Activated CD8-positive, alpha-beta T cell treated with anti-CD3 and anti-CD28 coated beads, Interleukin-2, amount 10 ng/mL, durations not matched to agents 7 days and 5 days (primary cell): ENCODE results near the gene PARD3. TPM values are rescaled to one million over a fixed set of nuclear protein-coding genes. Genes with fewer than 3 reads are reported as not detected.
"Not testable (repeated sequence)": the region's sequence is repeated elsewhere in the genome, so short reads cannot be mapped to it uniquely, and the experiment has no call there.

Source experiments
- ATAC-seq: fragments of 150-1000 bp; cut with Tn5 transposase; one replicate; pipeline ENCODE4 v1.10.0; 2021; ENCODE audit warnings: moderate library complexity
- CTCF ChIA-PET: fragments of 350-600 bp; sonication (Branson Sonifier 250); formaldehyde crosslinking; loops from one replicate; lab custom pipeline; 2021; ENCODE audit warnings: antibody characterized with exemption; lab: Charles Lee
- POLR2A ChIA-PET: fragments of 350-600 bp; sonication (Branson Sonifier 250); formaldehyde crosslinking; loops from one replicate; lab custom pipeline; 2021; ENCODE audit warnings: antibody characterized with exemption; lab: Charles Lee
- DNase-seq: peaks from one replicate; pipeline ENCODE4 v3.0.0-alpha.2; 2020
- H3K27ac Mint-ChIP-seq: one replicate; pipeline ENCODE4 v1.8.0; 2021; ENCODE audit warnings: mild to moderate bottlenecking, mixed read lengths
- H3K27me3 Mint-ChIP-seq: one replicate; pipeline ENCODE4 v1.8.0; 2021; ENCODE audit warnings: low read depth, mixed read lengths
- H3K36me3 Mint-ChIP-seq: one replicate; pipeline ENCODE4 v1.8.0; 2021; ENCODE audit warnings: low read depth, mixed read lengths
- H3K4me1 Mint-ChIP-seq: one replicate; pipeline ENCODE4 v1.8.0; 2021; ENCODE audit warnings: low read depth, mixed read lengths
- H3K4me3 Mint-ChIP-seq: one replicate; pipeline ENCODE4 v1.8.0; 2021; ENCODE audit warnings: mild to moderate bottlenecking, mixed read lengths
- H3K9me3 Mint-ChIP-seq: one replicate; pipeline ENCODE4 v1.8.0; 2022; ENCODE audit warnings: mixed read lengths; ENCODE audit not compliant: insufficient read depth
- total RNA-seq, 2 experiments: library from RNA; stranded (reverse); gene quantifications; one replicate each; pipeline ENCODE4 v1.2.3, GENCODE V29; 2021

The PARD3 gene
- total RNA-seq, 2 experiments from 2014 or later: 0.63 to 0.68 TPM

DNA sequence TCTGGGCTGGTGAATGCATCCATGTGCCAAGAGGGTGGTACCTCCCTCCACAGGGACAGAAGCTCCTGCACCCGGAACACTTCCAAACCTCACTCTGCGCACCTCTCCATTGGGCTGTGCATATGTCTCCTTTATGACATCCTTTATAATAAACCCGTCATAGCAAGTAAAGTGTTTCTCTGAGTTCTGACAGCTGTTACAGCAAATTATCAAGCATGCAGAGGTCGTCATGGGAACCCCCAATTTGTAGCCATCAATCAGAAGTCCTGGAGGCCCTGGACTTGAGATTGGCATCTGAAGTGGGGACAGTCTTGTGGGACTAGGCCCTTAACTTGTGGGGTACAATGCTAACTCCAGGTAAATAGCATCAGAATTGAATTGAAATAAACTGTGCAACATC lies 29.4 kb upstream of the PARD3 start:
- Mint-ChIP-seq H3K4me3 (no peak overlapping the region), H3K27me3 (no peaks in the 10 kb centered on the region), H3K9me3 (no peaks in the 10 kb centered on the region), H3K27ac (no peak overlapping the region), H3K36me3 (no peaks in the 10 kb centered on the region), H3K4me1 (no peaks in the 10 kb centered on the region)
- DNase-seq: no peak
- no peak for ATAC-seq
- POLR2A ChIA-PET: no interaction called here
- CTCF ChIA-PET: no interaction called here

DNA sequence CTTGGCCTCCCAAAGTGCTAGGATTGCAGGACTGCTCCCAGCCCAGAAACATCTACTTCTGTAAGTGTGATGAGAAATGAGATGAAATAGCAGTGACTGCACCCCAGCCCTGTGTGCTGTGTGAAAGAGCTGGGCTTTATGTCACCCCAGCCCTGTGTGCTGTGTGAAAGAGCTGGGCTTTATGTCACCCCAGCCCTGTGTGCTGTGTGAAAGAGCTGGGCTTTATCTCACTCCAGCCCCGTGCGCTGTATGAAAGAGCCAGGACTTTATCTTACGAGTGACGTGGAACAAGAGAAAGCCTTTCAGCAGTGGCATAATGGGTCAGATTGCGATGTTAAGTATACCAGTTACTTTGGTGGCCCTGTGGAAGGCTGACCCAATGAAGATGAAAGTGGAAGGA lies 28.4 kb upstream of the PARD3 start:
- H3K36me3 Mint-ChIP-seq, H3K4me1 Mint-ChIP-seq, DNase-seq, ATAC-seq, H3K4me3 Mint-ChIP-seq, CTCF ChIA-PET, H3K27me3 Mint-ChIP-seq, POLR2A ChIA-PET, H3K27ac Mint-ChIP-seq, H3K9me3 Mint-ChIP-seq: not testable (repeated sequence)

DNA sequence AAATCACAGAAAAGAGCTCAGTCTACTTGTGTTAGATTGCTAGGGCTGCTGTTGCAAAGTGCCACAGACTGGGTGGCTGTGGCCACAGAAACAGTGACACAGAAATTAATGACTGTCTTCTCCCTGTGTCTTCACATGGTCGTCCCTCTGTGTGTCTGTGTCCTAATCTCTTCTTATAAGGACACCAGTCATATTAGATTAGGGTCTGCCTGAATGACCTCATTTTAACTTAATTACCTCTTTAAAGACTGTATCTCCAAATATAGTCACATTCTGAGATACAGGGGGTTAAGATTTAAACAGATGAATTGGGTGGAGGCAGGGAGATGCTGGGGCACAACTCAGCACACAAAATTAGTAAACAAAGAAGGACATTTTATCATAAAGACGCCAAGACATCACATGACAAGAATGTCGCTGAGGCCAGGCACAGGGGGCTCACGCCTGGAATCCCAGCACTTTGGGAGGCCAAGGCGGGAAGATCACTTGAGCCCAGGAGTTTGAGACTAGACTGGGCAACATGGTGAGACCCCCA lies 23.3 kb upstream of the PARD3 start:
- DNase-seq (no peak), ATAC-seq (no peak)
- Mint-ChIP-seq H3K27ac (no peak overlapping the region), H3K27me3 (no peaks in the 10 kb centered on the region), H3K4me3 (no peak overlapping the region), H3K4me1 (no peaks in the 10 kb centered on the region), H3K9me3 (no peaks in the 10 kb centered on the region), H3K36me3 (no peaks in the 10 kb centered on the region)
- CTCF ChIA-PET: no interaction called here
- POLR2A ChIA-PET: no interaction called here

DNA sequence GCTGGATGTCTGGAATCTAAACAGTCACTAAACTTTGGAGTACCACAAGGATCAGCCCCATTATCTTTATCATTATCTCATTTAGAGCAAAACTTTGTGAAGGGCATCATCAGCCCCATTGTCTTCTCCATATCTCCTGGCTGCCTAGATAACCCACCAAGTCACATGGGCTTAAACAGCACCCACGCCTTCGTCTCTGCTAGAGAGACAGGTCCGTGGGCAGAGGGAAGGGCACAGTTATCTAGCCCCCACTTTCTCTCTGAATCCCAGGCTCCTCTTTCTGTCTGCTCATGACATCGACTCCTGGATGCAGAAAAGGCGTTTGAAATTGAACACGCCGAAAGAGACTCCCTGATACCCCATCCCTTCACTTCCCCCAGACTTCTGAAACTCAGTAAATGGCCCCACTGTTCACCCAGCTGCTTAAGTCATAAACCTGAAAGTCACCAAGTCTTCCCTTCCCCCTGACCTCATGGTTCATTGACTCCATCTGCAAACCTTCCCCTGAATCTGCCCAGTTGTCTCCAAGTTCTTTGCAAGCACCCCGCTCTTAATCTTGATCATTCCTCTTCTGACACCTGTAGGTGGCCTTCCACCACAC lies 20.9 kb upstream of the PARD3 start:
- ATAC-seq (no peak), DNase-seq (no peak)
- ChIA-PET CTCF (no interaction called here), POLR2A (no interaction called here)
- H3K4me1 Mint-ChIP-seq: no peaks in the 10 kb centered on the region
- no peak overlapping the region for H3K27ac Mint-ChIP-seq
- no peaks in the 10 kb centered on the region for H3K9me3 Mint-ChIP-seq
- no peak overlapping the region for H3K4me3 Mint-ChIP-seq
- no peaks in the 10 kb centered on the region for H3K36me3 Mint-ChIP-seq
- no peaks in the 10 kb centered on the region for H3K27me3 Mint-ChIP-seq

DNA sequence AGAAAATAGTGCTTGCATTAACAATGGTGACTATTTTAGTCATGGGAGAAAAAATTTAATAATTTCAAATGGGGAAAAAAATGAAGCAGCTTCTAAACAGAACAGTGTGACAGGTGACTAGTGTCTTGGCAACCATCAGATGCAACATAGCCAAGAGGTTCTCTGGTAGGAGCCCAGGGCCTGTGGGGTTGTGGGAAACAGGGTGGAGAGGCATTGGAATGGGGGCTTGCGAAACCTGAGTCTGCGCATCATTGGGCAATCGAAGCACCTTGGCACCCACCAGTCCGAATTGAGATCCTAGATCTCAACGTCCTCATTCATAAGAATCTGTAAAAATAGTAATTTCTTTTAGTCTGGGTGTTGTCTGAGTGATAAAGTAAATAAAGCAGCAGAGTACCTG lies 19.2 kb upstream of the PARD3 start:
- Mint-ChIP-seq H3K4me1 (peaks cover 6% of the 10 kb centered on the region), H3K9me3 (no peaks in the 10 kb centered on the region), H3K36me3 (no peaks in the 10 kb centered on the region), H3K27me3 (no peaks in the 10 kb centered on the region), H3K27ac (no peak overlapping the region), H3K4me3 (no peak overlapping the region)
- DNase-seq: no peak
- no peak for ATAC-seq
- ChIA-PET CTCF (interaction anchor here (0.8 kb wide), 1 partner anchor 116 kb away, joined by 3 read pairs; no protein-coding TSS in a partner anchor), POLR2A (no interaction called here)

- DNase-seq: no peak
- no peaks in the 10 kb centered on the region for H3K9me3 Mint-ChIP-seq
- H3K27ac Mint-ChIP-seq: no peak overlapping the region
- CTCF ChIA-PET: no interaction called here
- H3K27me3 Mint-ChIP-seq: peaks cover 3% of the 10 kb centered on the region
- POLR2A ChIA-PET: no interaction called here
- H3K4me1 Mint-ChIP-seq: peaks cover 6% of the 10 kb centered on the region
- no peak for ATAC-seq
- H3K36me3 Mint-ChIP-seq: no peaks in the 10 kb centered on the region
- H3K4me3 Mint-ChIP-seq: no peak overlapping the region
Measured at GRCh38 chr10:34830217-34830822, 15.2 kb upstream of the PARD3 start.

DNA sequence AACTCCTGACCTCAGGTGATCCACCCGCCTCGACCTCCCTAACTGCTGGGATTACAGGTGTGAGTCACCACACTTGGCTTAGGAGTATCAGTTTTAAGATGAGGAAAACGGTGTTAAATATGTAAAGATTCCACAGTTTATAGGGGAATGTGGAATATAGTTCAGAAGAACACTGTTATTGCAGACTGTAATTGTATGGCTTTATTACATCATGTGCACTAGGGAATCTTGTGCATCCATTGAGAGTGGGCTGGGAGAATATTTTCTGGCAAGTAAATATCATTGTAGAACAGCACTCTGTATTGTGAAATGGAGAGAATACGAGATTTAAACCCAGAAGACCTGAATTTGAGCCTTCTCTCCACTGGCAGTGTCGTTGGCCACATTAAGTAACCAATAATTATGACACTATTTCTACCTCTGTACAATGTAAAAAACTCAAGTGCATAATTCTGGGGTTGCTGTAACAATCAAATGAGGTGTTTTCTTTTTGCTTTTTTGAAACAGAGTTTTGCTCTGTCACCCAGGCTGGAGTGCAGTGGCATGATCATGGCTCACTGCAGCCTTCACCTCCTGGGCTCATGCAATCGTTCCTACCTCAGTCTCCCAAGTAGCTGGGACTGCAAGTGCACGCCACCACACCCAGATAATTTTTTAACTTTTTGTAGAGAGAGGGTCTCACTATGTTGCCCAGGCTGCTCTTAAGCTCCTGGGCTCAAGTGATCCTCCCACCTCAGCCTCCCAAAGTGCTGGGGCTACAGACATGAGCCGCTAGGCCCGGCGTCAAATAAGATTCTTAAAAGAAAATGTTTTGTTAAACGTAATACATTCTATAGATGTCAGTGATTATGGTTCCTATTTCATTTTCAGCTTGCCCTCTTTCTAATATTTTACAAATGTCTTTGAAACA lies 12.0 kb upstream of the PARD3 start:
- peaks cover 6% of the 10 kb centered on the region for H3K27me3 Mint-ChIP-seq

DNA sequence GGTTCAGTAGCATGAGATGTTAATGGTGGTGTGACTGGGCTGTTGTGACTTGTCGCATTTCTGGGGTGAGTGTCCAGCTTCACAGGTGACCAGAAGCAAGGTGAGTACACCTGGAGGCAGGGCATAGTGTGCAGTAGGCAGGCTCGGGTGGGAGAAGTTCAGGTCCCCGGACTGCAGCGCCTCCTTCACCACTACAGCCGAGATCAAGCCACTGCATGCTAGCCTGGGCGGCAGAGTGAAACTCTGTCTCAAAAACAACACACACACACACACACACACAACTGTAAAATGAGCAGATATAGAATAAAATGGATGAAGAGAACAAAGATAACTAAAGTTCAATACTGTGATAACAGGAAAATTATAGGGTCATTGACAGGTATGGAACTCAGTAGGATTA lies 11.1 kb upstream of the PARD3 start:
- Mint-ChIP-seq H3K36me3 (no peaks in the 10 kb centered on the region), H3K27me3 (peaks cover 6% of the 10 kb centered on the region), H3K27ac (no peak overlapping the region), H3K4me1 (peaks cover 6% of the 10 kb centered on the region), H3K4me3 (no peak overlapping the region), H3K9me3 (no peaks in the 10 kb centered on the region)
- ATAC-seq (no peak), DNase-seq (no peak)
- POLR2A ChIA-PET: no interaction called here
- CTCF ChIA-PET: interaction anchor here (1.0 kb wide), 1 partner anchor 8 kb away, joined by 4 read pairs; no protein-coding TSS in a partner anchor

More for the DNA sequence above, 12.0 kb upstream of the PARD3 start:
- H3K27ac Mint-ChIP-seq: no peak overlapping the region
- POLR2A ChIA-PET: no interaction called here
- DNase-seq (no peak), ATAC-seq (no peak)
- CTCF ChIA-PET: no interaction called here
- no peaks in the 10 kb centered on the region for H3K9me3 Mint-ChIP-seq
- peaks cover 6% of the 10 kb centered on the region for H3K4me1 Mint-ChIP-seq
- no peaks in the 10 kb centered on the region for H3K36me3 Mint-ChIP-seq
- no peak overlapping the region for H3K4me3 Mint-ChIP-seq

- no peak for DNase-seq
- H3K4me3 Mint-ChIP-seq: no peak overlapping the region
- H3K4me1 Mint-ChIP-seq: peaks cover 4% of the 10 kb centered on the region
- no peaks in the 10 kb centered on the region for H3K9me3 Mint-ChIP-seq
- no peak overlapping the region for H3K27ac Mint-ChIP-seq
- H3K27me3 Mint-ChIP-seq: peaks cover 6% of the 10 kb centered on the region
- no peaks in the 10 kb centered on the region for H3K36me3 Mint-ChIP-seq
- CTCF ChIA-PET: interaction anchor here (1.0 kb wide), 1 partner anchor 8 kb away, joined by 4 read pairs; no protein-coding TSS in a partner anchor
- POLR2A ChIA-PET: no interaction called here
- no peak for ATAC-seq
Measured at GRCh38 chr10:34825414-34825813, 10.3 kb upstream of the PARD3 start.

- POLR2A ChIA-PET: no interaction called here
- Mint-ChIP-seq H3K36me3 (no peaks in the 10 kb centered on the region), H3K27me3 (peaks cover 6% of the 10 kb centered on the region)
Measured at GRCh38 chr10:34824870-34825269, 9.8 kb upstream of the PARD3 start.

GRCh38 chr10:34821587-34822585 lies 6.8 kb upstream of the PARD3 start:
- POLR2A ChIA-PET: no interaction called here
- no peaks in the 10 kb centered on the region for H3K4me1 Mint-ChIP-seq
- H3K27ac Mint-ChIP-seq: no peak overlapping the region
- ATAC-seq (no peak), DNase-seq (no peak)
- no peak overlapping the region for H3K4me3 Mint-ChIP-seq
- no peaks in the 10 kb centered on the region for H3K36me3 Mint-ChIP-seq
- CTCF ChIA-PET: no interaction called here
- H3K27me3 Mint-ChIP-seq: peaks cover 14% of the 10 kb centered on the region
- H3K9me3 Mint-ChIP-seq: no peaks in the 10 kb centered on the region

More at GRCh38 chr10:34824870-34825269, 9.8 kb upstream of the PARD3 start:
- no peak overlapping the region for H3K27ac Mint-ChIP-seq
- CTCF ChIA-PET: interaction anchor here (1.4 kb wide), 1 partner anchor 170 kb away, joined by 3 read pairs; no protein-coding TSS in a partner anchor
- H3K9me3 Mint-ChIP-seq: no peaks in the 10 kb centered on the region
- H3K4me3 Mint-ChIP-seq: no peak overlapping the region
- H3K4me1 Mint-ChIP-seq: no peaks in the 10 kb centered on the region
- no peak for DNase-seq
- ATAC-seq: no peak
